CD4-positive, alpha-beta T cell treated with Interleukin-10 for 1 hour (primary cell): ENCODE data around the gene MRPL9.
"Not testable (repeated sequence)": the region's sequence is repeated elsewhere in the genome, so short reads cannot be mapped to it uniquely, and the experiment has no call there.

Source experiments
- DNase-seq: peaks from one replicate; pipeline ENCODE4 v3.0.0-alpha.2; 2020

The MRPL9 gene

DNA sequence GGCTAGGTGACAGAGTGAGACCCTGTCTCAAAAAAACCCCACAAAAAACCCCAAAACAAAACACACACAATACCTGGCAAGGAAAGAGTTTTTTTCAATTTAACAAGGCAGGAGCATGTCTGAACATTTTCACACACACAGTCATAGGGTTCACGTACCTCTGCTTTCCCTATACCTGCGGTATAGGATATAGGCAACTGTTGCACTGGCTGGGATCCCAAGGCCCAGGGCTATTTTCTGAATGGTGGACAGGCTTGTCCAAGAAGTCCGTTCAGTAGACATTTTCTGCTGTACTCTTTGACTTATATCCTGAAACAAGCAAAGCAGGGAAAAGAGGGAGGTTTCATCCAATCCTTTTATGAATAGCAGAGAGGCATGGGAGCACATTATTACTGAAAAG, 19.4 kb upstream of the MRPL9 start:
- DNase-seq: no peak

DNA sequence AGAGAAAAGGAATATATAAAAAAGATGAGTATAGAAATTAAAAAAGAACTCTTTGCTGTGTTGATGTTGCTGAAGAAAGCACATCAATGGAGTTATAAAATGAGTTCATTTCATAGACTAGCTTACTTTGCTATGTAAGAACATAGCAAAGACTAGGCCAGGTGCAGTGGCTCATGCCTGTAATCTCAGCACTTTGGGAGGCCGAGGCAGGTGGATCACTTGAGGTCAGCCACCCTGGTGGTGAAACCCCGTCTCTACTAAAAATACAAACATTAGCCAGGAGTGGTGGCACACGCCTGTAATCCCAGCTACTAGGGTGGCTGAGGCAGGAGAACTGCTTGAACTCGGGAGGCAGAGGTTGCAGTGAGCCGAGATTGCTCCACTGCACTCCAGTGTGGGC, 18.7 kb upstream of the MRPL9 start:
- DNase-seq: not testable (repeated sequence)

DNA sequence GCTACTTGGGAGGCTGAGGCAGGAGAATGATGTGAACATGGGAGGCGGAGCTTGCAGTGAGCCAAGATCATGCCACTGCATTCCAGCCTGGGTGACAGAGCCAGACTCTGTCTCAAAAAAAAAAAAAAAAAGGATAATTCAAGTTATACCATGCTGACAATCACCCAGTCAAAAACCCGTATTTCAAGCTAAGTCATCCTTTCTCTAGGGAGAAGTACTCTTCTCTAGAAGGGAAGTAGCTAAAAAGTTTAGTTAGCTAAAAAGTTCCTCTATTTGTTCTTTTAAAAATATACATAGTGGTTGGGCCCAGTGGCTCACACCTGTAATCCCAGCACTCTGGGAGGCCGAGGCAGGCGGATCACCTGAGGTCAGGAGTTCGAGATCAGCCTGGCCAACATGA, 17.4 kb upstream of the MRPL9 start:
- DNase-seq: not testable (repeated sequence)

DNA sequence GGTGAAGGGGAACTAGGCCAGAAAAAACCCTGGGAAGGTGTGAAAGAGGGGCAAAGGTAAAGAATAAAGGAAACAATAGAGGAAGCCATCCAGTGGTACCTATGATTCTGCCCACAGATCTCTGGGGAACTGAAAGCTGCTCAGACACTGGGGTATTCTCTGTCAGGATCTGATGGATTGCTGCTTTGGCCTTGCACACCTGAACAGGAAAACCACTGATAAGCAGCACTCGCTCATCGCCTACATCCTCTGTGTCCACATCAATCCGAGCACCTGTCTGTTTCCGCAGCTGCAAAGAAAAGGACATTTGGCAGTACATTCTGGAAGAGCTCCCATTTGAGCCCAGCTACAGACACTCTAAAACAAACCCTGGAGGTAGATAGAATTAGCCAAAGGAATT, 16.6 kb upstream of the MRPL9 start:
- DNase-seq: no peak

DNA sequence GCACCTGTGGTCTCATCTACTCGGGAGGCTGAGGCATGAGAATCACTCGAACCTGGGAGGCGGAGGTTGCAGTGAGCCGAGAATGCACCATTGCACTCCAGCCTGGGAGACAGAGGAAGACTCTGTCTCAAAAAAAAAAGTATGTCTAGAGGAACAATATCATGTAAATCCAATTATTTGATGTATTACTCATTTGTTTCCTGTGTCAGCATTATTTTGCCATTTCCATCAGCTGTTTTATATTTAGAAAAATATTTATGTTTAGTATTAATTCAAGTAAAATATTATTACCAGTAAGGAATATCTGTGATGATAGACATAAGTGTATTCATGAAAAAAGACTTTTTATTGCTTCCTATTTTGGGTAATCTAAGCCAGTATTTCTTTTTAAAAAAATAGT, 14.0 kb upstream of the MRPL9 start:
- DNase-seq: no peak

DNA sequence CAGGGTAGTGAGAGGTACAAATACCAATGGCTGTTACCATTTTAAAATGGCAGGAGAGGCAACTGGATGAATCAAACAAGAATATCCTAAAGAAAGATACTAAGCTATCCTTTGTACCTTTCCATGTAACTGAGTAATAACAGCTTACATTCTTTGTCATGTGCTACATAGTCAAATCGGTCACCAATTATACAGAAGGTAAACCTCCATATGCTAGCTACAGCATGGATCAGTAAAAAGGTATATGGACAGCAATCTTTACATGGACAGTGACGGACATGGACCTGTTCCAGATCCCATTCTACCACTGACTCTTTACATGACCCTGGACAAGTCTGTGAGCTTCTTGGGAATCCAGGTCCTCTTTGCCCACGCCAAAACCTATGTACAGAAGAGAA, 13.4 kb upstream of the MRPL9 start:
- DNase-seq: no peak

DNA sequence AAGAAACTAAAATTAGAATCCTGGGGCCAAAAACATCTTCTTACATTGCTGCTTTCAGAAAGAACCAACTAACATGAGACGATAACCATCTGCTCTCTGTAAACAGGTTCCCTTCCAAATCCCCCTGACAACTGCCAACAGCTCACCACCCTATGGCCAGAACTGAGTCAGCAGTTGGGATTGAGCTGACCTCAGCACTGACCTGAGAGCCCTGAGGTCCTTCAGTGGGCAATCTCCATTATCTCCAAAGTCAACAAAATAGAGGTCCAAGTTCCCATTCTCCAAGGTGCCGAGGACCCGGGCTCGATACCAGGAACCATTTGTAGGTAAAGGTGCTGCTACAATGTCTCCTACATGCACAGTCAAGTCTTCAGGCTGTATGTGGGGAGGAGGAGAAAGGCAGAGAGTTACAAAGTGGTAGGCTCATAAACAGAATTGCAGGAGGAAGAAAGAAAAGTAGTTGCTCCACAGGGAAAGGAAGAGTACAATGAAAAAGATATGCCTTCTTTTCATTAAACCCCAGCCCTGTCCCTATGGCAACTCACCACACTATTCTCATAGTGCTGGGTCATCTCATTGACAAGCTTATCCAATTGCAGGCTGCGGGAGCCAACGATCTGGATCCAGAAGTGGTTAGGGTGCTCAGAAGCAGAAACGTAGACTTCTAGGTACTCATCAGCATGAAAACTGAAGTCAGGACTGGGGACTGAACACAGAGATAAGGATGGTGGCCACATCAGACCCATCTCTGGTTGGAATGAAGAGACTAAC, 12.8 kb upstream of the MRPL9 start:
- DNase-seq: no peak

DNA sequence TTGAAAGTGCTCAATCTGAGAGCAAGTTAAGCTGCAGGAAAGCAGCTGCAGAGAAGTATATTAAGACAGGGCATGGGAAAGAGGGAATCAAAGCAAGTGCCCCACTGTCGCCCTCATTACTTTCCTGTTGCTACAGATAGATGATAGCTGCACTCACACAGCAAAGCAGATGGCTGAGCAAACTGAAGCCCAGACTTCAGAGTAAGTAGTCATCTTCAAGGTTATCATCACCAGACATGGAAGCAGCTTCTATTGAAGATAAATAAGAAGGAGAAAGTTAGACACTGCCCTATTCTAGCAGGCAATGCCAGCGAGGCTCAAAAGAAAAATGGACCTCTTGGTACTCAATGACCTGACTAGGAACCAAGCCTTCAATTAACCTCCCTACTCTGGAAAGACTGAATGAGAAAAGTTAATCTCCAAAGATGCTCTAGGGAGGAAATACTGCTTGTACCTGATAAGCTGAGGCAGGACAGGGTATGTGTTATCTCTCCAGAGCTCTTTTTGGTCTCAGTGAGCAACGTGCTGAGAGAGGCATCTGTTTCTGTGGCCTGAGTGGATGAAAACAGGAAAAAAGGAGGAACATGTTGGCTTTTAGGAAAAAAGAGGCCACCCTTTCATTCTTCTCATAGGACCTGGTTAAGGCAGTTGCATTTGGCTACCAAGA, 11.1 kb upstream of the MRPL9 start:
- no peak for DNase-seq

DNA sequence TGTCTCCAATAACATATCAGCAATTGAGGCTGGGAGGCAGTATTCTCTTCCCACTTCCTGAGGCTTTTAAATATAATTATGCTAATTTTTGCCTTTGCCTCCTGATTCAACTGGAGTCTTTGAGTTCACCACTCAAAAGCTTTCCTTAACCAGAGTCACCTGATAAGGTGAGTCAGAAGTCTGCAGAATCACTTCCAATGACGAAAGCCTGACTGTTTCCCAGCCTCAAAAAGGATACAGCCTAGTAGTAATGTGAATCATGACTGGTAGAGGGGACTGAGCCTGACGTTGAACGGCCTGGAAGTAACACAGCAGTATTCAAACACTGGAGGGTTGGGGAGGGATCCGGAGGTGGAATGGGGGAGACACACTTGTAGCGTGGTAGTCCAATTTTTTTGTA, 10.4 kb upstream of the MRPL9 start:
- no peak for DNase-seq

DNA sequence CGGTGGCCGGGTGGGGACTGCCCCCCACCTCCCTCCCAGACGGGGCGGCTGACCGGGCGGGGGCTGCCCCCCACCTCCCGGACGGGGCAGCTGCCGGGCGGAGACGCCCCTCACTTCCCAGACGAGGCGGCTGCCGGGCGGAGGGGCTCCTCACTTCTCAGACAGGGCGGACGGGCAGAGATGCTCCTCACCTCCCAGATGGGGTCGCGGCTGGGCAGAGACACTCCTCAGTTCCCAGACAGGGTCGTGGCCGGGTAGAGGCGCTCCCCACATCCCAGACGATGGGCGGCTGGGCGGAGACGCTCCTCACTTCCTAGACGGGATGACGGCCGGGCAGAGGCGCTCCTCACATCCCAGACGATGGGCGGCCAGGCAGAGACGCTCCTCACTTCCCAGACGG, 6.0 kb upstream of the MRPL9 start:
- DNase-seq: not testable (repeated sequence)

DNA sequence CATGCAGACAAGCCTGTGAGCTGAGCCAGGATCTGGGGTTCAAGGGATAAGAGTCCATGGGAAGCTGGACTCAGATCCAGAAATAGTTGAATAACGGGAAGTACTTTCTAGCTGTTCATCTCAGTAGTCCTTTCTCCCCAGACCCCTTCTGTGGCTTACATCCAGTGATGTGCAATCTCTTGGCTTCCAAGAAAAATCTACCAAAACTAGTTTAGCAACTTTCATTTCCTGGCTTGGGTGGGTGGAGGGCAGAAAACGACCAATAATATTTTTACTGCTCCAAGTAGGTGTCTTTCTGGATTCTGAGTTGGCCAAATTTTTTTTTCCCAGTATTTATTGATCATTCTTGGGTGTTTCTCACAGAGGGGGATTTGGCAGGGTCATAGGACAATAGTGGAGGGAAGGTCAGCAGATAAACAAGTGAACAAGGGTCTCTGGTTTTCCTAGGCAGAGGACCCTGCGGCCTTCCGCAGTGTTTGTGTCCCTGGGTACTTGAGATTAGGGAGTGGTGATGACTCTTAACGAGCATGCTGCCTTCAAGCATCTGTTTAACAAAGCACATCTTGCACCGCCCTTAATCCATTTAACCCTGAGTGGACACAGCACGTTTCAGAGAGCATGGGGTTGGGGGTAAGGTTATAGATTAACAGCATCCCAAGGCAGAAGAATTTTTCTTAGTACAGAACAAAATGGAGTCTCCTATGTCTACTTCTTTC, 5.2 kb upstream of the MRPL9 start:
- DNase-seq: not testable (repeated sequence)

DNA sequence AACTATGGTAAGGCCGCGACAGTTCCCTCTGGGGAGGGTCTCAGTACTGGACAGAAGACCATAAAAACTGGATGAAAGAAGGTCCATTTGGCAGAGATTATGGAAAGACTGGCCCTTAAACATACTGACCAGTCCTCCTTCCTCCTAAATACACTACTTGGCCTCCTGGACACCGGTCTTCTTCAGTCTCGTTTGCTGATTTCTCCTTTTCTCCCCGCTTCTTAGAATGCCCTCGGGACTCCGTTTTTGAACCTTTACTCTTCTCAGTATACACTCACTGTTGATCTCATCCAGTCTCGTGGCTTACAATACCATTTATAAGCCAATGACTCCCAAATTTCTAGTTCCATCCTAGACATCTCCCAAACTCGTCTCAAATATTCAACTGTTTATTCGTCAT, 694 bp upstream of the MRPL9 start:
- DNase-seq: no peak

DNA sequence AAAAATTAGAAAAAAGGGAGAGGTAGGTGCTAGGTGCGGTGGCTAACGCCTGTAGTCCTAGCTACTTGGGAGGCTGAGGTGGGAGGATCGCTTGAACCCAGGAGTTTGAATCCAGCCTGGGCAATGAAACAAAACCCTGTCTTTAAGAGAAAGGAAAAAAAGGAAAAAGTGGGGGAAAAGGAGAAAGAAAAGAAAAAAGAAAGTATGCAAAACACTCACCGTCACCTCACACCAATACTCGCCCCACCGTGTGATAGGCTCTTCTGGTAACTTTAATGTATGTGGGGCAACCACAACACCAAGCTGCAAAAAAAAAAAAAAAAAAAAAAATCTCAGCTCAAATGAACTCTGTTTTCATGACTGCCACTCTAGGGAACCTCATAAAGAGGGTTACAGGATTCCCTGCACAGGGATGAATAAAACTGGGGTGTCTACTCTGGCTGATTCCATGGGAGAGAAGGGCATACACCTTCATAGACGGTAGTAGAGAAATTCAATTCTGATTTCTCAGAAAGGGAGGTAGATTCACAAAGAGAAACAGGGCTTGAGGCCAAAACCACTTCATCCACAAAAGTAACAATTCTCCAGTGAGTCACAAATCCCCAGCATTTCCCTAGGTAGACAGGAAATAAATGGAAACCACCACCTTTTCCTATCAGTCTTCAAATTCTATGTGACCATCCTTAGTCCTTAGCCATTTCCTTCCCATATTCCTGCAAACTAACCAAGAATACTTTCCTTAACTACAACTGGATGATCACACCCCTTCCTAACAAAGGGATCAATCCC, 2.5 kb downstream of the MRPL9 start:
- no peak for DNase-seq

DNA sequence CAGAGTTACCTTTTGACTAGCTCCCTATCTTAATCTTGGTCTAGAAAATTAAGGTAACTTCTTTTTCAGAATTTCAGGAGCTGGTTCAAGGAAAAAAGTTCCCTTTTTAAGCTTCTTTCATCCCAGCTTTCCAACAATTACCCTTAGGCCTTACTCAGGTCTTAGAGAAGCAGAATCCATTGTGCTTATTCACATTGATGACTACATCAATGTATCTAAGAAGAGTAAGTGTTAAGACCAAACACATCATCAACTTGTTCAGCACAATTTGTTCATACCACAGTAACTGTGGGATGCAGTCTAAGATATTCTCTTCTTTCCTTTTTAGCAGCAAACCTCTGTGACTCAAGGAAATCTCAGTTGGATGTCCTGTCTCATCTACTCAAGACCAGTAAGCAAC, 4.1 kb downstream of the MRPL9 start:
- DNase-seq: no peak

DNA sequence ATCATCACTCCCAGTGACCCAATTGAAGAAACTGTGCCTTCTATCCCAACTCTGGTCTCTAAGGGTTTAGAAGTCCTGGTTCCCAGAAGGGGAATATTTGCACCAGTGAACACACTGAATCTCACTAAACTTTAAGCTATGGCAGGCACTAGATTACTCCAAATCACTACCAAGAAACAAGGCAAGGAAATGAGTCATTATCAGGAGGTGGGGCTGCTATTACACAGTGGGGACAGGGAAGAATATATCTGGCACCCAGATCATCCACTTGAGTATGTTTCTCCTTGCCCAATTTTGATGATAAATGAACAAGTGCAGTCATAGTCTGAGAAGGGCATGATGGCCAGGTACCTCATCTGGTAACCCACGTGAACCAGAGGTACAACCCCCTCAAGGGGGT, 7.0 kb downstream of the MRPL9 start:
- no peak for DNase-seq

DNA sequence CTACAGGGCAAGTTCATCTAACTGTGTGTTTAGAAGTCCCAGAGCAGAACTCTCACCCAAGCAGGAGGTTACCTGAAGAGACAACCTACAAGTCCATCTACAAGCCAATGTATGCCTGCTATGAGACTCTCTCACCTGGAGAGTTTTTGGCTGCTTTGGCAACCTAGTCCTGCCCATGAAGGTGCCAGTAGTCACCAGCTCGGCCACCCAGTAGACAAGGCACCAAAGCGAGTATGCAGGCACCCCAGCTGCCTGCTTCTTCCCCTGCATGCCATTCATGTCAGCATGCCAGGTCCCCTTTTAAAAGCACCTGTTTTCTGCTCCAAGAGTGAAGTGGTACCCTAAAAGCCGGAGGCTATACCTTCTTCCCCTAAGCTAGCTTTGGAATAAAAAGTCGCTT, 21.8 kb downstream of the MRPL9 start:
- DNase-seq: no peak

DNA sequence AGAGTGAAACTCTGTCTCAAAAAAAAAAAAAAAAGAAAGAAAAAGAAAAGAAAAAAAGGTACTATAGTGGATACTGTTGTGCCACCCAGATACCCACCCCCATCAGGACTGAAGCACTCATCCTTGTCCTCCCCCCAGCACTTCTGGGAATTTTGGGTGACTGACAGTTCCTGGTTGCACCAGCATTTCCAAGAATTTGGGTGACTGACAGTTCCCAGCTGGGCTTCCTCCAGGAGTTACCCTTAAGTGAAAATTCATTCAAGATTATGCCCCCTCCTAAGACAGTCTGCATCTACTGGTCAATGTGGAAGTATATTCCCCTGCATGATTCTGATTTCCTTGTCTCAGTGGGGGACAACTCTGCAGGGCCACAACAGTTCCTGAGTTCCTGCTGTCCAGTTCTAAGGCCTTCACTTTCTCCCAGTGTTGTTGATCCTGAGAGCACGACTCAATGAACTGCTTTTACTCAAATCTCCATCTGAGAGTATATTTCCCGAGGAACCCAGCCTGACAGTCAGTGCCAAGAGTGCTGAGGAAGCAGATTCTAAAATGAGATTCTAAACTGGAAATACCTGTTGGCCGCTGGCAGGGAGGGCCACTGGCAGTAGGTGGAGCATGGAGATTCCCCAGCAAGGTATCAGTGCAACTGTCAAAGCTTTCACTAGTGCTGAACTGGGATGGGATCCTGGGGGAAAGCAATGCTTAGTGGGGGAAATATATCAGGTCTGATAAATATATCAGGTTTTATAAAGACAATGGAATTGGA, 23.5 kb downstream of the MRPL9 start:
- DNase-seq: no peak

DNA sequence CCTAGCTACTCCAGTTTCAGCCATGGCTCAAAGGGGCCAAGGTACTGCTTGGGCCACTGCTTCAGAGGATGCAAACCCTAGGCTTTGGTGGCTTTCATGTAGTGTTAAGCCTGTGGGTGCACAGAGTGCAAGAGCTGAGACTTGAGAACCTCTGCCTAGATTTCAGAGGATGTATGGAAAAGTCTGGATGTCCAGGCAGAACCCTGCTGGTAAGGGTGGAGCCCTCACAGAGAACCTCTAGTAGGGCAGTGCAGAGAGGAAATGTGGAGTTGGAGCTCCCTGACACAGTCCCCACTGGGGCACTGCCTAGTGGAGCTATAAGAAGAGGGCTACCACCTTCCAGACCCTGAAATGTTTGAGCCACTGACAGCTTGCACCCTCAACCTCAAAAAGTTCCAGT, 25.8 kb downstream of the MRPL9 start:
- no peak for DNase-seq

DNA sequence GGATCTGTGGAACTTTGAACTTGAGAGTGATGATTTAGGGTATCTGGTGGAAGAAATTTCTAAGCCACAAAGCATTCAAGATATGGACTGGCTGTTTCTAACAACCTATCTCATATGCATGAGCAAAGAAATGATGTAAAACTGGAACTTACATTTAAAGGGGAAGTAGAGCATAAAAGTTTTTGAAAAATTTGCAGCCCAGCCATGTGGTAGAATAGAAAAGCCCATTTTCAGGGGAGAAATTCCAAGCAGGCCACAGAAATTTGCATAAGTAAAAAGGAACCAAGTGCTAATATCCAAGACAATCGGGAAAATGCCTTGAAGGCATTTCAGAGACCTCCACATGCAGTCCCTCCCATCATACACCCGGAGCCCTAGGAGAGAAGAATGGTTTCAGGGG, 26.3 kb downstream of the MRPL9 start:
- DNase-seq: no peak

DNA sequence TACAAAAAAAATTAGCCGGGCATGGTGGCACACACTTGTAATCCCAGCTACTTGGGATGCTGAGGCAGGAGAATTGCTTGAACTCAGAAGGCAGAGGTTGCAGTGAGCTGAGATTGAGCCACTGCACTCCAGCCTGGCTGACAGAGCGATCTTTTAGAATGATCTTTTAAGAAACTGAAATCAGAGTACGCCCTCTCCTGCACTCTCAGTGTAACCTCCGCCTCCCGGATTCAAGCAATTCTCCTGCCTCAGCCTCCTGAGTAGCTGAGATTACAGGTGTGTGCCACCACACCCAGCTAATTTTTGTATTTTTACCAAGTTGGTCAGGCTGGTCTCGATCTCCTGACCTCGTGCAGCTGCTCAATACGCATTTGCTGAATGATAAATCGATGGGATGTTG, 29.3 kb downstream of the MRPL9 start:
- DNase-seq: not testable (repeated sequence)

DNA sequence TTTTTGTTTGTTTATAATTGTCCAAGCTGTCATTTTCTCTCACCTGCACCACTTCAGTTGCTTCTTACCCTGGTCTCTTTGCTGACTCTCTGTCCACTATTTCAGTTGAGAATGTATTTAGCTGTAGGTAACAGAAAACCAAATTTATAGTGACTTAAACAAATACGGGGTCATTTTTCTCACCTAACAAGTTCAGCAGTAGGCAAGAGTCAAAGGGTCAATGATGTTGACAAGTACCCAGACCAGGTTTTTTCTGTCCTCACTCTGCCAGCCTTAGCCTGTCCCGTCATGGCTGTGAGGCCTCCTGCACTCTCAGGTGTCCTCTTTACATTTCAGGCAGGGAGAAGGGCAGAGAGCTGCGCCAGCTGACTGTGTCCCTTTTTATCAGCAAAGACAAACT, 30.2 kb downstream of the MRPL9 start:
- no peak for DNase-seq

DNA sequence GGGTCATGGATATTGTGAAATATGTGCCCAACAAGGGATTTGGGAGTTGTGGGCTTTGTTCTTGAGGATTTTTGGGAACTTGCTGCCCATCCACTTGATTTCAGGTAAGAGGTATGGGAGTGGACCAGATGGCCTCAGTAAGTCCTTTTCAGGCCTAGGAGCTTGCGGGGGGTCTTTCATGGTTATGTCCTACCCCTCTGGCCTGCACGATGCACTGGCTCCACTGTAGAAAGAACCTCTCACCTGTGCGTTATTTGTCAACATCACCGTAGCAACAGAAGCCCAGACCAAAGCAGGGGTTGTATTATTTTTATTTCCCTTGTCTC, 33.4 kb downstream of the MRPL9 start:
- no peak for DNase-seq
